Measurements from ENCODE around the gene SLC30A1.

DNA sequence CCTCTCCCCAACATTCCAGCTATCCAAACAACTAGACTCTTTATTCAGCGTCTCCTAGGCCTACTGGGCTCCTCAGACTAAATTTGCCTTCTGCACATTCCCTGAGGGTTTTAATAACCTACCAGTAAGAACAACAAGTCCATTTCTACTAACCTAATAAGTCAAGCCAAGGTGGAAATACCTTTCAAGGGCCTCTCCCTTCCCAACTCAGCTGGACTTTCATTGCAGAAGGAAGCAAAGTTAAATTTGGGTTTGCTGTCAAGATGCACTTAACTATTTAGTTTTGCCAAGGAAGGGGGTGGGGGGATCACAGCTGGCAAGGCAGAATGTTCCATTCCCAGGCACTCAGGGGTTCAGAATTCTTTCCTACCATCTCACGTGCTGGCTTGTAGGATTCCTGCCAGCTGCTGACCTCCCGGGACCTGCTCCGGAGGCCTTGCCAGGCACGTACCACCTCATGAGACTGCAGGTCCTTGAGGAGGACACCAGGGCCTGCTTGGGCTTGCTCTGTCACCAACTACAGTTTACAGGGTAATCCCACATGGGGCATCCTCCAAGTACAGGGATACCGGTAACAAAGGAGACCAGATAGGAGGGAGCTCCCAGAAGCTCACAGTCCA lies 29.8 kb downstream of the SLC30A1 start:
- TF ChIP-seq, protein P1, sequence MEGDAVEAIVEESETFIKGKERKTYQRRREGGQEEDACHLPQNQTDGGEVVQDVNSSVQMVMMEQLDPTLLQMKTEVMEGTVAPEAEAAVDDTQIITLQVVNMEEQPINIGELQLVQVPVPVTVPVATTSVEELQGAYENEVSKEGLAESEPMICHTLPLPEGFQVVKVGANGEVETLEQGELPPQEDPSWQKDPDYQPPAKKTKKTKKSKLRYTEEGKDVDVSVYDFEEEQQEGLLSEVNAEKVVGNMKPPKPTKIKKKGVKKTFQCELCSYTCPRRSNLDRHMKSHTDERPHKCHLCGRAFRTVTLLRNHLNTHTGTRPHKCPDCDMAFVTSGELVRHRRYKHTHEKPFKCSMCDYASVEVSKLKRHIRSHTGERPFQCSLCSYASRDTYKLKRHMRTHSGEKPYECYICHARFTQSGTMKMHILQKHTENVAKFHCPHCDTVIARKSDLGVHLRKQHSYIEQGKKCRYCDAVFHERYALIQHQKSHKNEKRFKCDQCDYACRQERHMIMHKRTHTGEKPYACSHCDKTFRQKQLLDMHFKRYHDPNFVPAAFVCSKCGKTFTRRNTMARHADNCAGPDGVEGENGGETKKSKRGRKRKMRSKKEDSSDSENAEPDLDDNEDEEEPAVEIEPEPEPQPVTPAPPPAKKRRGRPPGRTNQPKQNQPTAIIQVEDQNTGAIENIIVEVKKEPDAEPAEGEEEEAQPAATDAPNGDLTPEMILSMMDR (IDR thresholded peaks at IDR 0.05): no peak
- TF ChIP-seq POLR2A (IDR thresholded peaks at IDR 0.05): no peak
- TF ChIP-seq EP300 (IDR thresholded peaks at IDR 0.05): no peak

Measured in ovary (tissue), 3 donors.